Activated naive CD8-positive, alpha-beta T cell (primary cell): ENCODE results near the gene SASH1.
A peak's percentile ranks its signal among the peaks of the same experiment; 100 is the strongest.

Experiments
- H3K27ac Mint-ChIP-seq: one replicate; pipeline ENCODE4 v1.8.0; 2021; ENCODE audit warnings: mixed read lengths
- H3K27me3 Mint-ChIP-seq: one replicate; pipeline ENCODE4 v1.8.0; 2021; ENCODE audit warnings: mixed read lengths
- H3K36me3 Mint-ChIP-seq: one replicate; pipeline ENCODE4 v1.8.0; 2021; ENCODE audit warnings: mixed read lengths
- H3K4me1 Mint-ChIP-seq: one replicate; pipeline ENCODE4 v1.8.0; 2021; ENCODE audit warnings: low read depth, mixed read lengths
- H3K4me3 Mint-ChIP-seq: one replicate; pipeline ENCODE4 v1.8.0; 2021; ENCODE audit warnings: mild to moderate bottlenecking, mixed read lengths
- H3K9me3 Mint-ChIP-seq: one replicate; pipeline ENCODE4 v1.8.0; 2021; ENCODE audit warnings: low read depth, mixed read lengths

SASH1 gene

GRCh38 chr6:148521586-148521985 is 178.9 kb downstream of the SASH1 start:
- no peak overlapping the region for H3K27ac Mint-ChIP-seq
- peaks cover 4% of the 10 kb centered on the region for H3K27me3 Mint-ChIP-seq
- H3K36me3 Mint-ChIP-seq, result no peaks in the 10 kb centered on the region
- H3K9me3 Mint-ChIP-seq, result no peaks in the 10 kb centered on the region
- H3K4me3 Mint-ChIP-seq, result no peak overlapping the region
- no peaks in the 10 kb centered on the region for H3K4me1 Mint-ChIP-seq

DNA sequence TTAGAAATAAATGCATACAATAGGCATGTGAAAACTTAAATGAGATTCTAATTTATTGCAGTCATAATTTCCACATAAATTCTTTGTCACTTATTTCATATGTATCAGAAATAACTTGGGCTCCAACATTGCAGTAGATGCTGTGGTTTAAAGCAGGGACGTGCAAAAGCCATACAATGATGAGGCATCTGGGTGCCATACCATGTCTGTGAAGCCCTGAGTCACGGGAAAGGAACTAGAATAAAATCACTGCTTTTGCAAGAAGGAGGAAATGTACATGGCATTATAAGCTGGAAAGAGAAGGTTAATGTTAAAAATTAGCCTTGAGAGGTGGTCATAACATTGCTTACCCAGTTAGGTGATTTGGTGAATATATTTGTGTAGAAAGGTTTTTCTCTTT is 180.4 kb downstream of the SASH1 start:
- no peak overlapping the region for H3K27ac Mint-ChIP-seq
- H3K36me3 Mint-ChIP-seq, result no peaks in the 10 kb centered on the region
- H3K9me3 Mint-ChIP-seq, result no peaks in the 10 kb centered on the region
- H3K4me3 Mint-ChIP-seq, result no peak overlapping the region
- no peaks in the 10 kb centered on the region for H3K4me1 Mint-ChIP-seq
- H3K27me3 Mint-ChIP-seq, result no peaks in the 10 kb centered on the region

DNA sequence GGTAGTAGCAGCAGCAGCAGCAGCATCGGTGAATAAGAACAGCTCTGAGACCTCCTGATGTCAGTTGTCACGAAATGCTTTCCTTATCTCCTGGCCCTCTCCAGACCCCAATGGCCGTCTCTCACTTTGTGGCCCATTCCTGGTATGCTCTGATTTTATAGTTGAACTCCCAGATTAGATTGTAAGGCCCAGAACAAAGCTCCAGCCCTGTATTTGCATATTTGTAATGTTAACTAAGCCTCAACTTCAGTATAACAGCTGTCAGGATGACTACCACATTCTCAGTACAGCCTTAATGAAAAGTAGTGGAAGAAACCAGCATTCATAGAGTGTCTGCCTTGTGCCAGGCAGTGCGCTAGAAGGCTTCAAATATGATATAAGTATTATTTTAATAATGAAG is 180.9 kb downstream of the SASH1 start:
- no peaks in the 10 kb centered on the region for H3K36me3 Mint-ChIP-seq
- no peaks in the 10 kb centered on the region for H3K27me3 Mint-ChIP-seq
- no peaks in the 10 kb centered on the region for H3K9me3 Mint-ChIP-seq

GRCh38 chr6:148524471-148524882 is 181.8 kb downstream of the SASH1 start:
- H3K36me3 Mint-ChIP-seq, result no peaks in the 10 kb centered on the region
- H3K9me3 Mint-ChIP-seq, result no peaks in the 10 kb centered on the region
- no peak overlapping the region for H3K4me3 Mint-ChIP-seq
- peak overlapping the region; percentile 4 for H3K27ac Mint-ChIP-seq
- H3K4me1 Mint-ChIP-seq, result no peaks in the 10 kb centered on the region
- peaks cover 1% of the 10 kb centered on the region for H3K27me3 Mint-ChIP-seq

More for the DNA sequence above, 180.9 kb downstream of the SASH1 start:
- Mint-ChIP-seq H3K27ac (no peak overlapping the region), H3K4me1 (no peaks in the 10 kb centered on the region), H3K4me3 (no peak overlapping the region)

GRCh38 chr6:148524976-148525375 is 182.3 kb downstream of the SASH1 start:
- no peaks in the 10 kb centered on the region for H3K4me1 Mint-ChIP-seq
- no peak overlapping the region for H3K4me3 Mint-ChIP-seq
- H3K36me3 Mint-ChIP-seq, result no peaks in the 10 kb centered on the region
- H3K9me3 Mint-ChIP-seq, result no peaks in the 10 kb centered on the region
- H3K27ac Mint-ChIP-seq, result peak overlapping the region; percentile 4
- peaks cover 1% of the 10 kb centered on the region for H3K27me3 Mint-ChIP-seq

DNA sequence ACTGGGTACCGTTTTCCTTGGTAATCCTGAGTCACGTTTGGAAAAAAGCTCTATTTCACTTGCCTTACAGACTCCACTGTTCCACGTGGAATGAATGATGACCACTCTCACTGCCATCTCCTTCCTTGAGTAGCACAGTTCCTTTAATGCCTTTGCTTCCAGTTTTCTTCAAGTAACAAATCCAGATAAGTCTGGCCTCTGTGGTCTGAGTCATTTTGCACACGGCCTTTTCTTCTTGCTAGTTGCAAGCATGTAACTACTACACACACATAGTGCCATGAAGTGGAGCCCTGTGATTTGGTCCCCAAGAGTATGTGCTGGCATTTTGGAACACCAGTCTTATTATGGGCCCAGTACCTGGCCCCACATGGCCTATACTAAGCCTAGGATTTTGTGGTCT is 182.8 kb downstream of the SASH1 start:
- Mint-ChIP-seq H3K36me3 (no peaks in the 10 kb centered on the region), H3K27ac (no peak overlapping the region), H3K4me1 (no peaks in the 10 kb centered on the region), H3K4me3 (no peak overlapping the region), H3K9me3 (no peaks in the 10 kb centered on the region), H3K27me3 (peaks cover 1% of the 10 kb centered on the region)

- Mint-ChIP-seq H3K27ac (no peak overlapping the region), H3K4me1 (no peaks in the 10 kb centered on the region), H3K27me3 (peaks cover 1% of the 10 kb centered on the region), H3K36me3 (no peaks in the 10 kb centered on the region), H3K4me3 (no peak overlapping the region), H3K9me3 (no peaks in the 10 kb centered on the region)
Observed at GRCh38 chr6:148526145-148526544, 183.5 kb downstream of the SASH1 start.

DNA sequence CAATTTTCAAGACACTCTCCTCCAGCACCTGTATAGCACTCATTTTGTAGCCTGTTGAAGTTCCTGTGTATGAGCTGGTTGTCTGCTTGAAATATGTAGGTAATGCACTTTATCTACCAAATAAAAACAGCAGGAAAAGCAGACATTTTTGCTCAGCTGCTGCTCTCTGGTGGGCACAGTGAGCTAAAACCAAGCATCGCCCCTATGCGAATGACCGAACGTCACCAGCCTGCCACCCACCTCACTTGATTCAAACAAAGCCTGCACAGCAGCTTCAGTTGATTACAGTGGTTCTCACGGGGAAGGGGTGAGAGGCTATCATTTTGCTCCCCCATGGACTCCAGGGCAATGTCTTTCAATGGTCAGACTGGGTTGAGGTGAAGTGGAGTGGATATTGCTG is 185.7 kb downstream of the SASH1 start:
- H3K4me1 Mint-ChIP-seq, result no peaks in the 10 kb centered on the region
- H3K27ac Mint-ChIP-seq, result no peak overlapping the region
- no peak overlapping the region for H3K4me3 Mint-ChIP-seq
- no peaks in the 10 kb centered on the region for H3K9me3 Mint-ChIP-seq
- H3K27me3 Mint-ChIP-seq, result peaks cover 4% of the 10 kb centered on the region
- H3K36me3 Mint-ChIP-seq, result no peaks in the 10 kb centered on the region

DNA sequence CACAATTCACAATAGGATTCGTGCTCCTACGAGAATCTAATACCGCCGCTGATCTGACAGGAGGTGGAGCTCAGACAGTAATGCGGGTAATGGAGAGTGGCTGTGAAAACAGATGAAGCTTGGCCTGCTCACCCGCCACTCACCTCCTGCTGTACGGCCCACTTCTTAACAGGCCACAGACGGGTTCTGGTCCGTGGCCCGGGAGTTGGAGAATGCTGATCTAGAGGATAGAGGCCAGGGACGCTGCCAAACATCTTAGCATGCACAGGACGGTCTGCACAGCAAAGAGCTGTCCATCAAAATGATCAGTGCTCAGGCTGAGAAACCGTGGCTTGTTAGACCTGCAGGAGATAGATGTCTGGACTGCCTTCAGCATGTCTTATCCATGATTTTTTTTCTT is 186.4 kb downstream of the SASH1 start:
- H3K4me3 Mint-ChIP-seq, result no peak overlapping the region
- H3K36me3 Mint-ChIP-seq, result no peaks in the 10 kb centered on the region
- no peaks in the 10 kb centered on the region for H3K9me3 Mint-ChIP-seq
- no peak overlapping the region for H3K27ac Mint-ChIP-seq
- H3K4me1 Mint-ChIP-seq, result no peaks in the 10 kb centered on the region
- peaks cover 4% of the 10 kb centered on the region for H3K27me3 Mint-ChIP-seq

GRCh38 chr6:148530394-148530953 is 187.8 kb downstream of the SASH1 start:
- Mint-ChIP-seq H3K4me1 (no peaks in the 10 kb centered on the region), H3K9me3 (no peaks in the 10 kb centered on the region), H3K27ac (no peak overlapping the region), H3K27me3 (peaks cover 4% of the 10 kb centered on the region), H3K36me3 (no peaks in the 10 kb centered on the region), H3K4me3 (no peak overlapping the region)

DNA sequence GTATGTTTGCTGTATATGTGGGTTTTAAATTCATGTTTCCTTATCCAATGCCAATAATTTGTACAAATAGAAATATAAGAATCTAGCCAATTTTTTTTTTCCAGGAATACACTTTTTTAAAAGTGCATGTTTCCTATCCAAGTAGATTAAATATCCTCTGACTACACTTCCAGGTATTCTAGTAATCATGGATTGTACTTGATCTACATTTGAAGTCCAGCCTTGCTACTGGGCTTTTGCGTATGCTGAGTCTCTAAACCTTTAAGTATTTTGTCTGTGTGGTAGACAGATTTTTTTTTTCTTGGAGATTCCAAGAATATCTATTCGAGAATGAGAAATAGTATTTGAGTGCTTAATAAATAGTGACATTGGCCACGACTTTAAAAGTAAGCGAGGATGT is 188.3 kb downstream of the SASH1 start:
- no peaks in the 10 kb centered on the region for H3K4me1 Mint-ChIP-seq
- no peak overlapping the region for H3K4me3 Mint-ChIP-seq
- H3K9me3 Mint-ChIP-seq, result no peaks in the 10 kb centered on the region
- H3K36me3 Mint-ChIP-seq, result no peaks in the 10 kb centered on the region
- H3K27me3 Mint-ChIP-seq, result peaks cover 4% of the 10 kb centered on the region
- no peak overlapping the region for H3K27ac Mint-ChIP-seq

- H3K9me3 Mint-ChIP-seq, result no peaks in the 10 kb centered on the region
- no peak overlapping the region for H3K27ac Mint-ChIP-seq
- H3K4me1 Mint-ChIP-seq, result no peaks in the 10 kb centered on the region
- H3K4me3 Mint-ChIP-seq, result no peak overlapping the region
- peaks cover 4% of the 10 kb centered on the region for H3K27me3 Mint-ChIP-seq
- no peaks in the 10 kb centered on the region for H3K36me3 Mint-ChIP-seq
Observed at GRCh38 chr6:148532698-148533097, 190.1 kb downstream of the SASH1 start.

- no peaks in the 10 kb centered on the region for H3K9me3 Mint-ChIP-seq
- no peaks in the 10 kb centered on the region for H3K4me1 Mint-ChIP-seq
- no peak overlapping the region for H3K4me3 Mint-ChIP-seq
- H3K36me3 Mint-ChIP-seq, result no peaks in the 10 kb centered on the region
- peaks cover 4% of the 10 kb centered on the region for H3K27me3 Mint-ChIP-seq
- H3K27ac Mint-ChIP-seq, result no peak overlapping the region
Observed at GRCh38 chr6:148533309-148534107, 190.9 kb downstream of the SASH1 start.

DNA sequence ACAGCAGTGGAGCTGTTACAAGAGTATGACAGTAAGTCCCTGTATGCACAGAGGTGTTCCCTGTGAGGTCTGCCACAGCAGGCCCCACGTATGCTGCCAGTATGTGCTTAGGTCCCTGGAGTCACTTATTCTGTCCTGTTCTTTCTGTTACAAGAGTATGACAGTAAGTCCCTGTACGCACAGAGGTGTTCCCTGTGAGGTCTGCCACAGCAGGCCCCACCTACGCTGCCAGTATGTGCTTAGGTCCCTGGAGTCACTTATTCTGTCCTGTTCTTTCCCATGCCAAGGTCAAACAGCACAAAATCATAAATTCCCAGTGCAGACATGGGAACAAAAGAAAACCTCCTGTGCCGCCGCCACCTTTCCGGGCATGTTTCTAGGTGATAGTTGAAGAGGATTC is 192.2 kb downstream of the SASH1 start:
- H3K4me3 Mint-ChIP-seq, result no peak overlapping the region
- peaks cover 3% of the 10 kb centered on the region for H3K27me3 Mint-ChIP-seq
- no peaks in the 10 kb centered on the region for H3K4me1 Mint-ChIP-seq
- H3K36me3 Mint-ChIP-seq, result no peaks in the 10 kb centered on the region
- no peak overlapping the region for H3K27ac Mint-ChIP-seq
- H3K9me3 Mint-ChIP-seq, result no peaks in the 10 kb centered on the region

DNA sequence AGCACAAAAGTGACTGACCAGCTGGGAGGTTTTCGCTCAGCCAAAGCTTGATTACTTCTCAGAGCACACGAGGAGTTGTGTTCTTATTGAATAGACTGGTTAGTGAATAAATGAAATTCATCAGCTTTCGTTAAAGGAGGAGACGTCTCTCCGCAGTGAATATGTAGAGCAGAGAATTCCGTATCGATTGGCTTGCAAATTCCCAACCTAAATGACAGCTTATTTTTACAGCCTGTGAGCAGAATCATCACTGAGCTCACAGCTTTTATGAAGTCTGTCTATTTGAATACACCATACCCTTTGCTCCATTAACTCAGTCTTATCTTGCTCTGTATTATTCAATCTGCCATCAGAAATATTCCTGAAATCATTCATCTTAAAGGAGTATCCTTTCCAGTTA is 192.7 kb downstream of the SASH1 start:
- Mint-ChIP-seq H3K36me3 (no peaks in the 10 kb centered on the region), H3K27me3 (peaks cover 3% of the 10 kb centered on the region), H3K4me3 (no peak overlapping the region), H3K9me3 (no peaks in the 10 kb centered on the region), H3K27ac (no peak overlapping the region), H3K4me1 (no peaks in the 10 kb centered on the region)

DNA sequence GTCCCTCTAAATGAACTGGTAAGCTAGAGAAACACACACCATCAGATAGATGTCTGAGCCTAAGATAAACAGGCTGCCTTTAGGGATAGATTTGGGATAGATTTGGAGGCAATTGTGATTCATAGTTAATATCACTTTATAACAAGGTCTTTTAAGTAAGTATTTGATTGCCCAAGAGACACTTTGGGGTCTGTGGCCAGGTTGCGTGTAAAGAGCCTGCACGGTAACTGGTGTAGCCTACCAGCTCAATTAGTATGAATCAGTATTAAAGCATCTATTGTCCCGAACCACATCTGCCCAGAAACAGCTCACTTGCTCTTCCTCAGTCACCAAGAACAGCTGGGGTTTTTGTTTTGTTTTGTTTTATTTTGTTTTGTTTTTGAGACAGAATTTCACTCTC is 193.3 kb downstream of the SASH1 start:
- H3K27me3 Mint-ChIP-seq, result peaks cover 3% of the 10 kb centered on the region
- no peaks in the 10 kb centered on the region for H3K4me1 Mint-ChIP-seq
- H3K36me3 Mint-ChIP-seq, result no peaks in the 10 kb centered on the region
- H3K27ac Mint-ChIP-seq, result no peak overlapping the region
- no peaks in the 10 kb centered on the region for H3K9me3 Mint-ChIP-seq
- H3K4me3 Mint-ChIP-seq, result no peak overlapping the region
